B cell (primary cell): Measurements from ENCODE around the gene ATP8A2. TPM values are rescaled to one million over a fixed set of nuclear protein-coding genes. Genes with fewer than 3 reads are reported as not detected.

Source experiments
- ATAC-seq: fragments of 200-7000 bp; cut with Tn5 transposase; one replicate; pipeline ENCODE4 v1.10.0; 2021; ENCODE audit warnings: low read depth, mild to moderate bottlenecking, moderate number of reproducible peaks, moderate library complexity
- CTCF ChIA-PET: fragments of 350-600 bp; sonication (Branson Sonifier 250); formaldehyde crosslinking; loops from one replicate; lab custom pipeline; 2021; ENCODE audit warnings: antibody characterized with exemption, inconsistent platforms; lab: Charles Lee
- POLR2A ChIA-PET: fragments of 350-600 bp; sonication (Branson Sonifier 250); formaldehyde crosslinking; loops from one replicate; lab custom pipeline; 2021; ENCODE audit warnings: antibody characterized with exemption; lab: Charles Lee
- DNase-seq: peaks from one replicate; pipeline ENCODE4 v3.0.0; 2013
- H2AFZ ChIP-seq: 2 replicates; pipeline ENCODE4 v1.6.1; 2012; ENCODE audit warnings: mild to moderate bottlenecking, low read depth, low read length; ENCODE audit not compliant: insufficient read depth, poor library complexity, severe bottlenecking
- H3K27ac ChIP-seq, 2 donors: 1 replicate in 1 of 2; 2 replicates in 1 of 2; pipeline ENCODE4 v1.5.1; 2012 to 2013; ENCODE audit warnings: low read length in 2 of 2, mild to moderate bottlenecking in 2 of 2, moderate library complexity in 1 of 2
- H3K27me3 ChIP-seq, 4 experiments: fragments of 200-600 bp in 1 of 4; sonication (generic) in 1 of 4; replicated peaks in 1 of 4; 1 replicate in 2 of 4; 2 replicates in 2 of 4; pipeline versions ENCODE4 v1.6.1 to v1.7.0; 2013 to 2016; ENCODE audit warnings: low read length in 3 of 4, mild to moderate bottlenecking in 2 of 4, mixed read lengths in 1 of 4, moderate library complexity in 1 of 4; ENCODE audit not compliant: insufficient read depth in 4 of 4, control insufficient read depth in 3 of 4; ENCODE audit errors: control extremely low read depth in 1 of 4
- H3K36me3 ChIP-seq, 2 experiments: replicated peaks in 1 of 2; 1 replicate in 1 of 2; 2 replicates in 1 of 2; pipeline versions ENCODE4 v1.6.1 to v1.7.1; 2013; ENCODE audit warnings: low read length in 1 of 2; ENCODE audit not compliant: insufficient read depth in 2 of 2, control insufficient read depth in 1 of 2; ENCODE audit errors: control extremely low read depth in 1 of 2, extremely low read depth in 1 of 2
- H3K4me1 ChIP-seq, 2 donors: fragments of 200-600 bp in 1 of 2; sonication (generic) in 1 of 2; 1 replicate in 1 of 2; 2 replicates in 1 of 2; pipeline versions ENCODE4 v1.5.1 to v1.6.1; 2013 to 2017; ENCODE audit warnings: low read length in 2 of 2; ENCODE audit not compliant: control insufficient read depth in 2 of 2, insufficient read depth in 2 of 2
- H3K4me2 ChIP-seq: replicated peaks from 2 replicates; pipeline ENCODE3; 2012; ENCODE audit warnings: mild to moderate bottlenecking, low read depth, low read length; ENCODE audit not compliant: poor library complexity, severe bottlenecking
- H3K4me3 ChIP-seq, 5 experiments: fragments of 200-600 bp in 1 of 5; sonication (generic) in 1 of 5; 1 replicate in 3 of 5; 2 replicates in 2 of 5; pipeline versions ENCODE4 v1.5.1 to v1.7.0; 2011 to 2016; ENCODE audit warnings: low read length in 4 of 5, mild to moderate bottlenecking in 4 of 5, low read depth in 2 of 5, control low read depth in 1 of 5, moderate library complexity in 1 of 5; ENCODE audit not compliant: insufficient read depth in 1 of 5; ENCODE audit errors: control extremely low read depth in 1 of 5, extremely low read depth in 1 of 5
- H3K79me2 ChIP-seq: fragments of 200-600 bp; sonication (generic); one replicate; pipeline ENCODE4 v1.6.0; 2016; ENCODE audit warnings: low read length; ENCODE audit not compliant: control insufficient read depth, insufficient read depth
- H3K9ac ChIP-seq: fragments of 200-600 bp; sonication (generic); 2 replicates; pipeline ENCODE4 v1.6.1; 2017; ENCODE audit warnings: mild to moderate bottlenecking, low read length, moderate library complexity
- H3K9me3 ChIP-seq, 3 donors: one replicate each; pipeline versions ENCODE4 v1.6.1 to v1.7.1; 2013; ENCODE audit warnings: low read length in 2 of 3; ENCODE audit not compliant: control insufficient read depth in 2 of 3, insufficient read depth in 1 of 3; ENCODE audit errors: control extremely low read depth in 1 of 3
- H4K20me1 ChIP-seq: 2 replicates; pipeline ENCODE4 v1.6.0; 2012; ENCODE audit warnings: mild to moderate bottlenecking, low read length; ENCODE audit not compliant: insufficient read depth, control insufficient read depth, poor library complexity, severe bottlenecking
- H3K27ac Mint-ChIP-seq: one replicate; pipeline ENCODE4 v1.8.0; 2021; ENCODE audit warnings: mixed read lengths
- H3K27me3 Mint-ChIP-seq: one replicate; pipeline ENCODE4 v1.8.0; 2021; ENCODE audit warnings: mixed read lengths
- H3K4me1 Mint-ChIP-seq: one replicate; pipeline ENCODE4 v1.8.0; 2021; ENCODE audit warnings: mixed read lengths
- H3K4me3 Mint-ChIP-seq: one replicate; pipeline ENCODE4 v1.8.0; 2021; ENCODE audit warnings: mixed read lengths
- H3K9me3 Mint-ChIP-seq: one replicate; pipeline ENCODE4 v1.8.0; 2022; ENCODE audit warnings: mixed read lengths; ENCODE audit not compliant: insufficient read depth
- EZH2 ChIP-seq: IDR thresholded peaks from 2 replicates; pipeline ENCODE4 v1.6.1; 2012; ENCODE audit warnings: borderline replicate concordance, low read depth, mild to moderate bottlenecking, moderate library complexity, low read length; ENCODE audit not compliant: insufficient read depth, poor library complexity, severe bottlenecking
- WGBS: methylation state at CpG from one replicate; pipeline ENCODE4 v1.1.5; 2013; ENCODE audit warnings: missing lambda C conversion rate; ENCODE audit not compliant: insufficient coverage; 5-methylcytosine and 5-hydroxymethylcytosine counted together
- intact Hi-C: fragments of 100-400 bp; cut with micrococcal nuclease; formaldehyde crosslinking; loops from one replicate; pipeline ENCODE4 v1.10.0; 2022
- polyA plus RNA-seq: library from polyadenylated mRNA; depleted of rRNA; stranded (reverse); fragments of >200 nt; gene quantifications from 2 replicates; pipeline ENCODE4 v1.2.3, GENCODE V29; 2012
- total RNA-seq, 2 donors: library from RNA; stranded (reverse); fragments of 120-200 nt in 1 of 2; gene quantifications; 1 replicate in 1 of 2; 2 replicates in 1 of 2; pipeline versions ENCODE4 v1.2.3 to v1.2.4, GENCODE V29; 2013 to 2022
- TF ChIP-seq, protein P1 (sequence below): fragments of 200-600 bp; IDR thresholded peaks from one replicate; pipeline ENCODE4 v1.8.0; 2022; ENCODE audit warnings: antibody characterized with exemption, mild to moderate bottlenecking

The ATP8A2 gene
- total and polyA plus RNA-seq, 2 donors (not counting 1 experiment from before 2014, with no cell fraction given): not detected

DNA sequence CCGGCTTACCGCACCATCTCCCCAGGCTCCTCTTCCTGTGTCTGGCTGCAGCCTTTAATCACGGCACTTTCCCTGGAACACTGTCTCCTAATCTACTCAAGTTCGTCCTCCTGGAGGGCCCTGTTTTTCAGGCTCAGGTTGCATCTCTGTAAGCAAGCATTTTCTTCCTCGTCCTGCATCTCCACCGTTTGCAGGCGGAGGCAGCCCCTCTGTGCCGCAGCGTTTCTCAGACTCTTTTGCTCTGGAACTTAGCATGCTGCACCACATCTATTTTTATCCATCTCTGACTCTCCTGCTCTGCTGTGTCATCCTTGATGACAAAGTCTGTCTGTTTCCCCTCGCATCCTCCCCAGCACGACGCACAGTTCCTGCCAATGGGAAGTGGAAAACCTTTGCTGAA is 117.5 kb downstream of the ATP8A2 start:
- Histone ChIP-seq H3K9me3 (no peaks in the 10 kb centered on the region), H3K4me3 (no peak overlapping the region), H3K4me2 (no peak overlapping the region), H4K20me1 (no peaks in the 10 kb centered on the region), H3K27me3 (peaks cover 0 to 1% (median 0%) of the 10 kb centered on the region in 4 experiments), H3K79me2 (no peaks in the 10 kb centered on the region), H3K27ac (no peak overlapping the region), H3K36me3 (no peaks in the 10 kb centered on the region), H3K4me1 (no peaks in the 10 kb centered on the region), H2AFZ (no peak overlapping the region), H3K9ac (no peak overlapping the region)
- no peaks in the 10 kb centered on the region for H3K4me1 Mint-ChIP-seq
- ChIA-PET CTCF (no interaction called here), POLR2A (no interaction called here)
- no peak overlapping the region for H3K27ac Mint-ChIP-seq
- TF ChIP-seq, protein P1, sequence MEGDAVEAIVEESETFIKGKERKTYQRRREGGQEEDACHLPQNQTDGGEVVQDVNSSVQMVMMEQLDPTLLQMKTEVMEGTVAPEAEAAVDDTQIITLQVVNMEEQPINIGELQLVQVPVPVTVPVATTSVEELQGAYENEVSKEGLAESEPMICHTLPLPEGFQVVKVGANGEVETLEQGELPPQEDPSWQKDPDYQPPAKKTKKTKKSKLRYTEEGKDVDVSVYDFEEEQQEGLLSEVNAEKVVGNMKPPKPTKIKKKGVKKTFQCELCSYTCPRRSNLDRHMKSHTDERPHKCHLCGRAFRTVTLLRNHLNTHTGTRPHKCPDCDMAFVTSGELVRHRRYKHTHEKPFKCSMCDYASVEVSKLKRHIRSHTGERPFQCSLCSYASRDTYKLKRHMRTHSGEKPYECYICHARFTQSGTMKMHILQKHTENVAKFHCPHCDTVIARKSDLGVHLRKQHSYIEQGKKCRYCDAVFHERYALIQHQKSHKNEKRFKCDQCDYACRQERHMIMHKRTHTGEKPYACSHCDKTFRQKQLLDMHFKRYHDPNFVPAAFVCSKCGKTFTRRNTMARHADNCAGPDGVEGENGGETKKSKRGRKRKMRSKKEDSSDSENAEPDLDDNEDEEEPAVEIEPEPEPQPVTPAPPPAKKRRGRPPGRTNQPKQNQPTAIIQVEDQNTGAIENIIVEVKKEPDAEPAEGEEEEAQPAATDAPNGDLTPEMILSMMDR: no peak
- TF ChIP-seq EZH2: no peak
- no peak overlapping the region for H3K4me3 Mint-ChIP-seq
- 58% methylated on average over 12 of the region's 12 CpGs for WGBS
- DNase-seq (no peak), ATAC-seq (no peak)
- peaks cover 15% of the 10 kb centered on the region for H3K27me3 Mint-ChIP-seq
- intact Hi-C loops: no loop called here
- no peaks in the 10 kb centered on the region for H3K9me3 Mint-ChIP-seq

DNA sequence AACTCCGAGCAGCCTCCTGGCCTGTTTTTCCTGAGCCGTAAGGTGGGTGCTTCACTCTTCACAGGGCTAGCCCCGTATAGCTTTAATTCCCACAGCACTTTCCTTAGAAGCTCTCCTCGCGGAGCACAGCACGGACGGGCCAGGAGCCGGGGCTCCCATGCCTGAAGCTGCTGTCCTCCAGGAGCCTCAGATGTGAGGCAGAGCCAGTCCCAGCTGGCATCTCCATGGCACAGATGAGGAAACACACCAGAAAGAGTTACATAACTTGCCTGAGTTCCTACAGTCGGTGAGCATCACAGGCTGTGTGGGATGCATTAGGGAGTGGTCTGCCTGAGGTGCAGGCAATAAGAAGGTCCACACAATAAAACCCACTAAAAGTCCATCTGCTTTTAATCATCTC is 118.5 kb downstream of the ATP8A2 start:
- H3K9me3 ChIP-seq: no peaks in the 10 kb centered on the region
- no peak overlapping the region for H2AFZ ChIP-seq
- no peak overlapping the region for H3K27ac Mint-ChIP-seq
- H3K79me2 ChIP-seq: no peaks in the 10 kb centered on the region
- H3K9ac ChIP-seq: no peak overlapping the region
- 87% methylated on average over 8 of the region's 9 CpGs for WGBS
- no peaks in the 10 kb centered on the region for H3K9me3 Mint-ChIP-seq
- H3K27me3 Mint-ChIP-seq: peaks cover 19% of the 10 kb centered on the region
- CTCF ChIA-PET: no interaction called here
- no peaks in the 10 kb centered on the region for H3K4me1 Mint-ChIP-seq
- POLR2A ChIA-PET: no interaction called here
- DNase-seq (no peak), ATAC-seq (no peak)
- peaks cover 0 to 4% (median 0%) of the 10 kb centered on the region in 4 experiments for H3K27me3 ChIP-seq
- no peak overlapping the region for H3K4me3 ChIP-seq
- H3K27ac ChIP-seq: no peak overlapping the region
- no peak overlapping the region for H3K4me2 ChIP-seq
- TF ChIP-seq, protein P1: no peak
- no peak for TF ChIP-seq EZH2
- intact Hi-C loops: no loop called here
- no peaks in the 10 kb centered on the region for H3K36me3 ChIP-seq
- H3K4me1 ChIP-seq: no peaks in the 10 kb centered on the region
- H3K4me3 Mint-ChIP-seq: no peak overlapping the region
- no peaks in the 10 kb centered on the region for H4K20me1 ChIP-seq
